Inferior parietal cortex (tissue), 1 donor: ENCODE data around the gene HOXB8.
A peak's percentile ranks its signal among the peaks of the same experiment; 100 is the strongest.

Source experiments
- DNase-seq: peaks from one replicate; pipeline ENCODE4 v3.0.0-alpha.2; 2016; ENCODE audit errors: extremely low spot score

HOXB8 gene

DNA sequence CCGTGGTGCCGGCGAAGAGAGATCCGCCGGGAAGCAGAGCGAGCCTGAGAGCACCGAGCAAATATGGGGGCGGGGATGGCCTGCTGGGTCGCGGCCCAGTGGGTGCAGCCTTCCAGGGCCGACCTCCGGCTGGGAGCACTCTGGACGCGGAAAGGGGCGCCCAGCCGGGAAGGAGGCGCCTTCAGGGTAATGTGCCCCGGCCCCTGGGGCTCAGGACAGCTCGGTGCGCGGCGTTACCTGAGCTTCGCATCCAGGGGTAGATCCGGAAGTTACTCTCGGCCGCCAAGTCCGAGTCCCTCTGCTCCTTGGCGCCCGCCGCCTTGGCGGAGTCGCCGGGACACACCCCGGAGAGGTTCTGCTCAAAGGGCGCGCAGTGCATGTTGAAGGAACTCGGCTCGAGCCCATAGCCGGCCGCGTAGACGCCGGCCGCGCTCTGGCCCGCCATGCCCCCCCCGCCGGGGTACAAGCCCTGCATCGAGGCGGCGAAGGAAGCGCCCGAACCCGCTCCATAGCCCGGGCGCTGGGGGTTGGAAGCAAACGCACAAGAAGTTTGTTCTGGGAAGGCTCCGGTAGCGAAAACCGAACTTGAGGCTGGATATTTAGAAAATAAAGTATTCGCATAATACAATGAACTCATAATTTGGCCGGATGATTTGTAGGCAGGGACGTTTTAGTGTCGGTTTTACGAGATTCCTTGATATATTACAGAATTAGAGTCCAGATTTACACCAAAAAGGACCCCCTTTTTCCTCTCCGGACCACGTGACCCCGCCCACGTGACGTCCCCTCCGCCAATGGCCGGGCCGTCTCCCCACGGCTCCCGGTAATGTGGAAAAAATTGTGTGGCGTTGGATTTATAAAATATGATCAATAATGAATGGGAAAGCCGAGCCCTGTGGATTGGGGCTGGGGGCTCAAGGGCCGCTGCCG is 4.5 kb downstream of the HOXB8 start, which contains the start of gene HOXB7:
TSS of gene HOXB7 (minus strand) at position 736 of the 930 bp plus-strand sequence. CDS start at position 637, 99 bp downstream.
- peak; percentile 4 for DNase-seq

DNA sequence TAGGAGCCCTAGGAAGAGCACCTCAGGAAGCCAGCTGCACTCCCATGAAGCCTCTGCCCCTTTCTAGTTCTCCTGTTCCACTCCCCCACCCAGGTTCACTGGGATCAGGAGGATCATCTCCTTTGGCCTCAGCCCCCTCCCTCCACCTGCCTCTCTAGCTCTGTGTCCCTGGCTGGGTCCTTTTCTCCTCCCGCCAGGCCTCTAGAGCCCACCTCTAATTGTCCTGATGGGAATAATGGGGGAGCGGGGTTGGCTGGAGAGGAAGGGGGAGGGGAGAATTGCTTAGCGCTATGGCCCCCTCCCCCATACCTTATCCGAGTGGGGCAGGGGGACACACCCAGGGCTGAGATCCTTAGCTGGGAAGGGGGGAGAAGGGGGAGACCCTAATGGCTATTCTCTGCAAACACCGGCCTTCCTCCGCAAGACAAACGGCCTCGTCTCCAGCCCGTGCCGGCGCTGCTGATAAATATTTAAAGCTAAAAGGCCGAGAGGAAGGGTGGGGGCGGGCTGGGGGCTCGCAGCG is 5.3 kb downstream of the HOXB8 start:
- DNase-seq: no peak

DNA sequence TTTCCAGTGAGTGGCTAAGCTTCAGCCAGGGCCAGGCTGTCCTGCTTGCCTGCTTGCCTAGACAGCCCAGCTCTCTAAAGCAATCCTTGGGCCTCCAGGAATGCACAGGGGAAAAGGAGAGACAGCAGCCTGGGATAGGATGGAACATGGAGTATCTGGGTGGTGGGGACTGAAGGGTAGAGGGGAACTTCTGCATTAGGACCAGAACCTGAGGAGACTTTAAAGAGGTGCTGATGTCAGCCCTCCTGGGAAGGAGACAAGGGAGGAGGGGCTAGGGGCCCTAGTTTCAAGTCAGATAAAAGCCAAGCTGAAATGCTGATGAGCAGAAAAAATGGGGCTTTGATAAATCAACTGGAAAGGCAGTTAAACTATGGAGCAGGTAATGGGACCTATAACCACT is 6.1 kb downstream of the HOXB8 start:
- DNase-seq: no peak

- no peak for DNase-seq
Measured at GRCh38 chr17:48608494-48608834, 6.6 kb downstream of the HOXB8 start.

GRCh38 chr17:48606892-48607614 is 8.0 kb downstream of the HOXB8 start:
- no peak for DNase-seq

DNA sequence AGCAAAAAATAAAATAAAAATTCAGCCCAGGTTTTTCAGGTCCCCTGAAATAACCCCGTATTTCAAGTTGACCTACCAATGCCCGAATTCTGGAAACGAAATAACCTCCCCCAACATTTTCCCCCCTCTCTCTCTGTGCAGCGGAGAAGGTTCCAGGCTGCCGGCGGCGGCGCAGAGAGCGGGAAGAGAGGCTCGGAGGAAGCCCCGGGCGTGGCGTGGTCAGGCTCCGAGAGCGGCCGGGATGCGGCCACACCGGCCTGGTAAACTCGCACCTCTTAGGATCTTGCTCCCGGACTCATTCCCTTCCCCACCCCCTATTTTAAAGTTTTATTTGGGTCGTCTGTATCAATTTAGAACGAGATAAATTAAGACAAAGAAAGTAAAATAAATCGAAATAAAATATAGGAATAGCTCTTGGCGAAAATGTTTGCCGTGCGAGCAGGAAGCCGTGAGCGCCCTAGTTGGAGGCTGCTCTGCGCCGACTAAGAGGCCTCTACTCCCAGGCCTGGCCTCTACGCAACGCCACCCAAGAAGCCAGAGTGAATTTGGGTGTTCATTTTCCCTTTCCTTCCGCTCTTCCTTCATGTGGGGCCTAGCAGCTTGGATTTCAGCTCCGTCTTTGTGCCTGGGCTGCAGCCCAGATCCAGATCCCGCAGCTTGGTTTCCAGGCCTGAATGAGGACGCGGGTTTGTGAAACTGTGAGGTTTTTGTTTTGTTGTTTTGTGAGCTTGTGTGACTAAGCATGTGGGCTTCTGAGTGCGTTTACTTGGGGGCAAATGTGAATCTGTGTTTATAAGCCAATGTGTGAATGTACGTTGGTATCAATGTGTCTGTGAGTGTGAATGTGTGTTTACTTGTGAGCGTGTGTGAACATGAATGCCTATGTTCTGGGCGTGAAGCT is 8.9 kb downstream of the HOXB8 start:
- no peak for DNase-seq

DNA sequence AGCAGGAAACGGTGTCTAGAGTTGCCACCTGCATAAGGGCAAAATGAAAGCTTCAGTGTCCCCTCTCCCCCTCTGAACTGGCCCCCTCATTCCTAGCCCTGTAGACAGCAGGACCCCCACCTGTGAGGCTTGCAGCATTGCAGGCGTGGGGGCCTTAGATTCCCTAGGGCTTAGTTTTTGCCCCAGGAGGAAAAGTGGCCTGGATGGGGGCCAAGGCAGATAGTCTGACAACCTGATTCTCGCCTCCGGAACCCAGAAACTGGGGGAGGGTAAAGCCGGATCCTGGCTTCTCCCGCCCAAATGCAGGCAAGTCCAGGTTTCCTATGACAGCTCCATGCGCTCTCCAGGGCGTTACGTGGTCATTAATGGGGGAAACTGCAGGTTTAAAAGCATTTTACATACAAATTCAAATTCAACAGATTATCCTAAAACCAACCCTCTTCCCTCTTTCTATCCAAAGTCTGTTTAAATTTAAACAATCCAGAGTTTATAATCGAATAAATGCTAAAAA is 9.6 kb downstream of the HOXB8 start:
- no peak for DNase-seq

- no peak for DNase-seq
Measured at GRCh38 chr17:48604770-48605329, 10.2 kb downstream of the HOXB8 start, which contains the start of gene HOXB6. HOXB6 (minus strand) TSS chr17:48604986; CDS start chr17:48598150, 6,836 bp downstream.

GRCh38 chr17:48603959-48604769 is 10.9 kb downstream of the HOXB8 start:
- no peak for DNase-seq

DNA sequence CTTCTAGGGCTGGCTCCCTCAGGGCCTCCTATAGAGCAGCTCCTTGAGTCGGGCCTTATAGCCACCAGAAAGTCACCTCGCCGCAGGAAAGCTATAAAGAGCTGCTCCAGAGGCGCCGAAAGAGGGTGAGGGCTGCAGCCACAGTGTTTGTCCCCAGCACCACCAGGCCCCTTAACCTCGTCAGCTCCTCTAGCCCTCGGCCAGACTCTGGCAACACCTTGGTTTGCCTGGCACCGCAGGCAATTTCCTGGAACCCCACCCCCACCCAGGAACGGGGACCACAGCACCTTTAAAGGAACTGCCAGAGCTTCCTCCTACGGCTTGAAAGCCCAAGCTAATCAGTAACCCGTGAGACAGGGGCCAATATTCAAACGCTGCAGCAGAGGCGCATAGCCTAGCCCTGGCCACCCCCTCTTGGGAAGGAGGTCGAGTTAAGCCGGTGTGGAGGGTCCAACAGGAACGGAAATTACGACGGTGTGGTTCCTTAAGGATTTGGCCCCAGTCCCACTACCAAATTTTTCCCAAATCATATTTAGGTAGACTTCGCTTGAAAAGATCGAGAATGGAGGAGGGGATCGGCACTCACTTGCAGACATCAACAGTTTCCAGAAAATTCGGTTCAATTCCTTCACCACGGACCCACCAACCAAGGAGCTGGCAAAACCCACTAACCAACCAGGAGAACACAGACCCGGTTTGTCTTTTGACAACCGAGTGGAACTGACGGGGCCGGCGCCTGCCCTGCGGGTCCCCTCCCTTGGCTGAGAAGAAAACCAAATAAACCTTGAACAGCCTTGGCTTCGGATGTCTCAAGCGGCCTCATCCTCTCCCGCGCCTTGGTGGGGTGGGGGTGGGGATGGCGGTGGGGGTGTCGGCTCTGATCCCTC is 13.3 kb downstream of the HOXB8 start:
- no peak for DNase-seq

GRCh38 chr17:48601207-48601538 is 13.9 kb downstream of the HOXB8 start:
- DNase-seq: no peak

DNA sequence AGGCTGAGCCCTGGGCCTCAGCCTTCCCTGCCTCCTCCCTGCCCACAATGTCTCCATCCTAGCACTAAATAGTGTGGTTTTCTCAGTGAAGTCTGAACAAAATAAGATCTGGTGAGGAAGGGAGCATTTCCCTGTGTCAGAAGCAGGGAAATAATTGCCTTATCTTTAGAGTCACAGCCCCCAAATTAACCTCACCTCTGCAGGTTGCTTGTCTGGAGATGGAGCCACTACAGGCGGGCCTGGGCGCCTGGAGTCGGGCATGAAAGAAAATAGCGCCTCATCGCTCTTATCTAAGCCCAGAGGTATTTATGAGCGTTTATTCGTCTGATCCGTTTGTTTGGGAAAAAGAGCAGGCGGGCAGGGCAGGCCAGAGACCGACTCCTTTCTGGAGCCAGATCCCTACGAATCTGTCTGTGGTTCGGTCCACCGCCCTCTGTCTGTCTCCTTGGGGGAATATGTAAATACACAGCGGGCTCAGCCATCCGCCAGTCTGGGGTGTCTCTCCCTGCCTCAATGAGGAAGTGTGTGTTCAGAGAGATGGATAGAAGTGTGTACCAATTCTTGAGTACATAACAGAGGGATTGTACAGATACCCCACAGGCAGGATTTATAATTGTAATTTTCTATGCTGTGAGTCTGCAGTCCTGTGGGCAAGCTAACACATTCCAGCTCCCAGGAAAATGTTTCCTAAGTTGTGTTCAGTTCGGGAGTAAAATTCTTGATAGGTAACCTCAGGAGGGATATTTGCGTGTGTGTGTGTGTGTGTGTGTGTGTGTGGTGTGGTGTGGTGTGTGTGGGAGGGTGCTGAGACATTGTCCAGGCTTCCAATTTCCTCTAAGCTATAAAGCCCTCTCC is 14.6 kb downstream of the HOXB8 start:
- DNase-seq: no peak

DNA sequence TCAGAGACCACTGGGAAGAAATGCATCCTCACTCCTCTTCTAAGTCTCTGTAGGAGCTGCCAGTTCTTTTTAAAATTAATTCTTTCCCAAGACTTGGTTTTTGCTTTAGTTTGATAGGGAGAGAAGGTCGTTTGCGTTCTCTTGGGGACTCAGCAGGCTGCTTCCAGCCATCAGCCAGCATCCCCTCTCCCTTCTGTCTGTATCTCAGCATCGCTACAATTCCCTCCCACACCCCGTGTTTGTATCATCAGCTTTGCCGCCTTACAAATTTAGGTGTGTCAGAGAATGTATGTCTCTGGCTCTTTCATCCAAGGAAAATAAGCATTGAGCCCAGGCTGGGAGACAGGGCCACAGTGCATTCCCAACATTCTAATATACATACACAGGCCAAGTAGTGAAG is 15.7 kb downstream of the HOXB8 start:
- DNase-seq: no peak

GRCh38 chr17:48598736-48599135 is 16.4 kb downstream of the HOXB8 start:
- no peak for DNase-seq

- DNase-seq: no peak
Measured at GRCh38 chr17:48597778-48598631, 17.1 kb downstream of the HOXB8 start.

- DNase-seq: no peak
Measured at GRCh38 chr17:48597528-48597777, 17.6 kb downstream of the HOXB8 start.

- no peak for DNase-seq
Measured at GRCh38 chr17:48596735-48597527, 18.2 kb downstream of the HOXB8 start.
